ENCODE measurements around the gene FAM163A. TPM values are rescaled to one million over a fixed set of nuclear protein-coding genes. Genes with fewer than 3 reads are reported as not detected.
"Not testable (repeated sequence)": the region's sequence is repeated elsewhere in the genome, so short reads cannot be mapped to it uniquely, and the experiment has no call there.

FAM163A gene
- total RNA-seq (under 1 TPM; 0.08 to 0.17 TPM), total RNA-seq (0 to 0.47 (median 0.07) reads per million in 172 experiments)
- polyA plus RNA-seq (2013, experiment 1 of 2), result 0.04 TPM
- not detected for polyA plus RNA-seq (2013, experiment 2 of 2)

- peaks cover 79% of the 10 kb centered on the region for H3K27me3 Mint-ChIP-seq
- ChIA-PET POLR2A (no interaction called here), CTCF (no interaction called here)
- no peak within 1 kb of the TSS for H3K27ac Mint-ChIP-seq
- H3K27ac ChIP-seq (ENCODE audit: low read depth in 1 of 2, low read length in 2 of 2), result no peak within 1 kb of the TSS
- no peak for TF ChIP-seq CTCF (IDR thresholded peaks at IDR 0.05)
- peak within 1 kb of the TSS; percentile 8 for H3K4me3 ChIP-seq (ENCODE audit: low read length)
- ATAC-seq (ENCODE audit: poor library complexity), result peak; percentile 66
- peak within 1 kb of the TSS; percentile 68 for H3K4me3 Mint-ChIP-seq
- no peaks in the 10 kb centered on the region for H3K9me3 Mint-ChIP-seq
- peaks cover 12% of the 10 kb centered on the region for H3K4me1 ChIP-seq (ENCODE audit: insufficient read depth, low read length)
- peaks cover 0 to 9% of the 10 kb centered on the region in 2 experiments for H3K9me3 ChIP-seq (ENCODE audit: control insufficient read depth in 1 of 2, insufficient read depth in 1 of 2, low read length in 2 of 2)
- no peaks in the 10 kb centered on the region for H3K36me3 ChIP-seq (ENCODE audit: insufficient read depth, low read length)
- H3K27me3 ChIP-seq (ENCODE audit: control insufficient read depth in 1 of 2, insufficient read depth in 2 of 2, low read length in 2 of 2), result peaks cover 33 to 80% of the 10 kb centered on the region in 2 experiments
- peaks cover 14% of the 10 kb centered on the region for H3K4me1 Mint-ChIP-seq (ENCODE audit: low read depth)
- intact Hi-C loops (cut with DNase I, micrococcal nuclease), result no loop called here
- H3K36me3 Mint-ChIP-seq (ENCODE audit: low read depth), result no peaks in the 10 kb centered on the region
- peak in 2 of 14 experiments; percentile 20 to 23 for DNase-seq
These were observed at the start of gene FAM163A for GRCh38 chr1:179742717-179743678. Gene FAM163A, plus strand, starts transcription at chr1:179743291. Its CDS starts 69,807 bp downstream, at chr1:179813098.

DNA sequence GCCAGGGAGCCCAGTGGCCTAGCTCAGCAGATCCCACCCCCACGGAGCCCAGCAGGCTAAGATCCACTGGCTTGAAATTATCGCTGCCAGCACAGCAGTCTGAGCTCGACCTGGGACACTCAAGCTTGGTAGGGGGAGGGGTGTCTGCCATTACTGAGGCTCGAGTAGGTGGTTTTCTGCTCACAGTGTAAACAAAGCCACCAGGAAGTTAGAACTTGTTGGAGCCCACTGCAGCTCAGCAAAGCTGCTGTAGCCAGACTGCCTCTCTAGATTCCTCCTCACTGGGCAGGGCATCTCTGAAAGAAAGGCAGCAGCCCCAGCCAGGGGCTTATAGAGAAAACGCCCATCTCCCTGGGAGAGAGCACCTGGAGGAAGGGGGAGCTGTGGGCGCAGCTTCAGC is 48.6 kb upstream of the FAM163A start:
- H3K27me3 Mint-ChIP-seq, result peaks cover 55% of the 10 kb centered on the region
- intact Hi-C loops (cut with DNase I, micrococcal nuclease); H3K36me3 Mint-ChIP-seq (ENCODE audit: low read depth); H3K4me1 Mint-ChIP-seq (ENCODE audit: low read depth); POLR2A ChIA-PET; CTCF ChIA-PET; DNase-seq; H3K4me1 ChIP-seq (ENCODE audit: insufficient read depth, low read length); H3K27ac ChIP-seq (ENCODE audit: low read depth in 1 of 2, low read length in 2 of 2); H3K9me3 ChIP-seq (ENCODE audit: control insufficient read depth in 1 of 2, insufficient read depth in 1 of 2, low read length in 2 of 2); ATAC-seq (ENCODE audit: poor library complexity); H3K4me3 Mint-ChIP-seq; H3K36me3 ChIP-seq (ENCODE audit: insufficient read depth, low read length); H3K4me3 ChIP-seq (ENCODE audit: low read length); H3K9me3 Mint-ChIP-seq; H3K27ac Mint-ChIP-seq: not testable (repeated sequence)
- peaks cover 8 to 20% of the 10 kb centered on the region in 2 experiments for H3K27me3 ChIP-seq (ENCODE audit: control insufficient read depth in 1 of 2, insufficient read depth in 2 of 2, low read length in 2 of 2)

DNA sequence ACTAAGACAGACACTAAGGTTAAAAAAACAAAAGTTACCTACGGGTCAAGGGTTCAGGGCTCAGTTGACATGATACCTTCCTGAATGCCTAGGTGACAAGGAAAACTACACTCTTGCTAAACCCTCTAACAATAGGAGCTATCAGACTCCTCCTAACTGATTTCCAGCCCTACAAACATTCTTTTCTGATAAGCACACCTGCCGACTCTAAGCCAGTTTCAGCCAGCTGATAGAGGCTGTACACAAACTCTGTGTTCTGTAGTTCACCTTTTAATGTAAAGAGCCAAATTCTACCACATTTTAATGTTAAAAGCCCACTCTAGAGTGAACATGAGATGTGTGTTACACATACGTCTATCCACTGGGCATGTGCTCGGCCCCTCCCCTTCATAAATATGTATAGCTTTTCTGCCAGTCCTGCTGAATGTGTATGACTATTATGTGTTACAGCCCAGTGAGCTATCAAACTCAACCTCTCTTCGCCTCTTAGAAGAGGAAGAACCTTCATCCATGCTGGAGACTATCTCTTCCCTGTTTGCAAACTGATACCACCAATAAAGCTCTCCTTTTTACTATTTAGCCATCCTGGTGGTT is 40.0 kb upstream of the FAM163A start:
- Mint-ChIP-seq H3K9me3 (no peaks in the 10 kb centered on the region), H3K4me3 (no peak overlapping the region), H3K4me1 (ENCODE audit: low read depth) (peaks cover 5% of the 10 kb centered on the region), H3K36me3 (ENCODE audit: low read depth) (no peaks in the 10 kb centered on the region), H3K27ac (no peak overlapping the region), H3K27me3 (no peaks in the 10 kb centered on the region)
- intact Hi-C loops (cut with DNase I, micrococcal nuclease), result no loop called here
- TF ChIP-seq CTCF (IDR thresholded peaks at IDR 0.05), result no peak
- POLR2A ChIA-PET, result no interaction called here
- no peaks in the 10 kb centered on the region for H3K27me3 ChIP-seq (ENCODE audit: control insufficient read depth in 1 of 2, insufficient read depth in 2 of 2, low read length in 2 of 2)
- no peaks in the 10 kb centered on the region for H3K4me1 ChIP-seq (ENCODE audit: insufficient read depth, low read length)
- H3K36me3 ChIP-seq (ENCODE audit: insufficient read depth, low read length), result no peaks in the 10 kb centered on the region
- CTCF ChIA-PET, result interaction anchor here (1.4 to 4.9 kb wide), 3 partner anchors 107 to 112 kb away, joined by 6 to 77 read pairs (median 14); no protein-coding TSS in a partner anchor
- H3K4me3 ChIP-seq (ENCODE audit: low read length), result no peak overlapping the region
- no peaks in the 10 kb centered on the region for H3K9me3 ChIP-seq (ENCODE audit: control insufficient read depth in 1 of 2, insufficient read depth in 1 of 2, low read length in 2 of 2)
- ATAC-seq (ENCODE audit: poor library complexity) (no peak), DNase-seq (no peak)
- H3K27ac ChIP-seq (ENCODE audit: low read depth in 1 of 2, low read length in 2 of 2), result no peak overlapping the region
